ENCODE results near the gene ABCB11. TPM values are rescaled to one million over a fixed set of nuclear protein-coding genes. Genes with fewer than 3 reads are reported as not detected.

Gene ABCB11
- total and polyA plus RNA-seq, 9 of the 15 experiments (the other 6 are each of a cell fraction or from before 2014, with no cell fraction given), result 0.04 to 0.51 (median 0.10) TPM; not detected in 1

DNA sequence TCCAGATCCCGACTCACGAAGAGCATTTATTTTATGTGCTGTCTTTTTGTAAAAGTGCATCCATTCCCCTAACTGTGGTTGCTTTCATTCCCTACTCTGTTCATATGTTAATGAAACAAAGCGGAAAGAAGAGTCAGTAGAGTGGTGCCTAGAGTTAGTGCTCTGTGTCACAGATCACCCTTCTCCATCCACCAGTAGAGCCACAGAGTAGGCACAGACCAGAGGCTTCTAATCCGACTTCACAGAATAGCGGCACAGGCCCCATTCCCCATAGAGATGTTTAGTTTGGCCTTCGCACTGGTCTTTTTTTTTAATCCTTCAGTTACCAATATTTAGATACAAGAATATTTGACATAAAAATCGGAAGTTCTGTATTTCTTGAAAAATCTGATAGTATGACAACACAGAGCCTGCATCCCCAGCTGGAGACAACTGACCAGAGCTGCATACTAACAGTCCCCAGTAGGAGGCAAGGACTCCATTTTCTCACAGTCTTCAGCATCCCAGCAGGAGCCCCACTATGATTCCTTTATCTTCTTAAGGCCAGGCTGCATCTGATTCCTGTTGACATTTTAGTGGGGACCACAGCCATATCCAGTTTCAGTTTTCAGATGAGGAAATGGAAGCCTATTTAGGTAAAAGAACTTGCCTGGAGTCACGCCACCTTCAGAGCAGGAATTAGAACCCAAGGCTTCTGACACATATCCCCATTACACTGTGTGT lies 123.0 kb downstream of the ABCB11 start (continued):
- TF ChIP-seq, protein P1, sequence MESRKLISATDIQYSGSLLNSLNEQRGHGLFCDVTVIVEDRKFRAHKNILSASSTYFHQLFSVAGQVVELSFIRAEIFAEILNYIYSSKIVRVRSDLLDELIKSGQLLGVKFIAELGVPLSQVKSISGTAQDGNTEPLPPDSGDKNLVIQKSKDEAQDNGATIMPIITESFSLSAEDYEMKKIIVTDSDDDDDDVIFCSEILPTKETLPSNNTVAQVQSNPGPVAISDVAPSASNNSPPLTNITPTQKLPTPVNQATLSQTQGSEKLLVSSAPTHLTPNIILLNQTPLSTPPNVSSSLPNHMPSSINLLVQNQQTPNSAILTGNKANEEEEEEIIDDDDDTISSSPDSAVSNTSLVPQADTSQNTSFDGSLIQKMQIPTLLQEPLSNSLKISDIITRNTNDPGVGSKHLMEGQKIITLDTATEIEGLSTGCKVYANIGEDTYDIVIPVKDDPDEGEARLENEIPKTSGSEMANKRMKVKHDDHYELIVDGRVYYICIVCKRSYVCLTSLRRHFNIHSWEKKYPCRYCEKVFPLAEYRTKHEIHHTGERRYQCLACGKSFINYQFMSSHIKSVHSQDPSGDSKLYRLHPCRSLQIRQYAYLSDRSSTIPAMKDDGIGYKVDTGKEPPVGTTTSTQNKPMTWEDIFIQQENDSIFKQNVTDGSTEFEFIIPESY (CRISPR knock-in tag; IDR thresholded peaks at IDR 0.05), result peak; percentile 58; the same call in 1 of the 2 replicates
- TF ChIP-seq TEAD4 (IDR thresholded peaks at IDR 0.05; ENCODE audit: low read length) (peak; percentile 81), TEAD4 (CRISPR knock-in tag; IDR thresholded peaks at IDR 0.05; ENCODE audit: borderline replicate concordance) (no peak), TEAD1 (CRISPR knock-in tag; IDR thresholded peaks at IDR 0.05) (0 out of 4 replicates have a peak, but pooled peaks of 1 of the 2 experiments have one; percentile 58), HES1 (IDR thresholded peaks at IDR 0.05; ENCODE audit: low read depth) (no peak), ETV1 (tag; conservative IDR thresholded peaks at IDR 0.05; ENCODE audit: low read depth) (peak; percentile 17; the same call in 1 of the 2 replicates), TAL1 (IDR thresholded peaks at IDR 0.05) (peak; percentile 54), ELF2 (CRISPR knock-in tag; IDR thresholded peaks at IDR 0.05) (no peak), MYBL2 (IDR thresholded peaks at IDR 0.05; ENCODE audit: low read depth) (no peak), MYBL2 (CRISPR knock-in tag; IDR thresholded peaks at IDR 0.05; ENCODE audit: borderline replicate concordance) (no peak), NFIC (IDR thresholded peaks at IDR 0.05) (no peak), L3MBTL2 (IDR thresholded peaks at IDR 0.05) (no peak)
- TF ChIP-seq, protein P2, sequence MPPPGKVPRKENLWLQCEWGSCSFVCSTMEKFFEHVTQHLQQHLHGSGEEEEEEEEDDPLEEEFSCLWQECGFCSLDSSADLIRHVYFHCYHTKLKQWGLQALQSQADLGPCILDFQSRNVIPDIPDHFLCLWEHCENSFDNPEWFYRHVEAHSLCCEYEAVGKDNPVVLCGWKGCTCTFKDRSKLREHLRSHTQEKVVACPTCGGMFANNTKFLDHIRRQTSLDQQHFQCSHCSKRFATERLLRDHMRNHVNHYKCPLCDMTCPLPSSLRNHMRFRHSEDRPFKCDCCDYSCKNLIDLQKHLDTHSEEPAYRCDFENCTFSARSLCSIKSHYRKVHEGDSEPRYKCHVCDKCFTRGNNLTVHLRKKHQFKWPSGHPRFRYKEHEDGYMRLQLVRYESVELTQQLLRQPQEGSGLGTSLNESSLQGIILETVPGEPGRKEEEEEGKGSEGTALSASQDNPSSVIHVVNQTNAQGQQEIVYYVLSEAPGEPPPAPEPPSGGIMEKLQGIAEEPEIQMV (tag; conservative IDR thresholded peaks at IDR 0.05; ENCODE audit: low read depth), result no peak
- TF ChIP-seq, protein P3, sequence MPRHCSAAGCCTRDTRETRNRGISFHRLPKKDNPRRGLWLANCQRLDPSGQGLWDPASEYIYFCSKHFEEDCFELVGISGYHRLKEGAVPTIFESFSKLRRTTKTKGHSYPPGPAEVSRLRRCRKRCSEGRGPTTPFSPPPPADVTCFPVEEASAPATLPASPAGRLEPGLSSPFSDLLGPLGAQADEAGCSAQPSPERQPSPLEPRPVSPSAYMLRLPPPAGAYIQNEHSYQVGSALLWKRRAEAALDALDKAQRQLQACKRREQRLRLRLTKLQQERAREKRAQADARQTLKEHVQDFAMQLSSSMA (CRISPR knock-in tag; IDR thresholded peaks at IDR 0.05), result no peak
- TF ChIP-seq, protein P4, sequence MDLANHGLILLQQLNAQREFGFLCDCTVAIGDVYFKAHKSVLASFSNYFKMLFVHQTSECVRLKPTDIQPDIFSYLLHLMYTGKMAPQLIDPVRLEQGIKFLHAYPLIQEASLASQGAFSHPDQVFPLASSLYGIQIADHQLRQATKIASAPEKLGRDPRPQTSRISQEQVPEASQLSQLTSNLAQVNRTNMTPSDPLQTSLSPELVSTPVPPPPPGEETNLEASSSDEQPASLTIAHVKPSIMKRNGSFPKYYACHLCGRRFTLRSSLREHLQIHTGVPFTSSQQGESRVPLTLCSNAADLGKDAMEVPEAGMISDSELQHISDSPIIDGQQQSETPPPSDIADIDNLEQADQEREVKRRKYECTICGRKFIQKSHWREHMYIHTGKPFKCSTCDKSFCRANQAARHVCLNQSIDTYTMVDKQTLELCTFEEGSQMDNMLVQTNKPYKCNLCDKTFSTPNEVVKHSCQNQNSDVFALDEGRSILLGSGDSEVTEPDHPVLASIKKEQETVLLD (IDR thresholded peaks at IDR 0.05), result no peak
- TF ChIP-seq, protein P5, sequence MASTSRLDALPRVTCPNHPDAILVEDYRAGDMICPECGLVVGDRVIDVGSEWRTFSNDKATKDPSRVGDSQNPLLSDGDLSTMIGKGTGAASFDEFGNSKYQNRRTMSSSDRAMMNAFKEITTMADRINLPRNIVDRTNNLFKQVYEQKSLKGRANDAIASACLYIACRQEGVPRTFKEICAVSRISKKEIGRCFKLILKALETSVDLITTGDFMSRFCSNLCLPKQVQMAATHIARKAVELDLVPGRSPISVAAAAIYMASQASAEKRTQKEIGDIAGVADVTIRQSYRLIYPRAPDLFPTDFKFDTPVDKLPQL (IDR thresholded peaks at IDR 0.05; ENCODE audit: extremely low read depth, insufficient read length), result no peak
